ENCODE data around the gene THOC1.

Gene THOC1

GRCh38 chr18:274313-274712 is 6.5 kb upstream of the THOC1 start:
- no peak overlapping the region for H3K4me3 ChIP-seq (ENCODE audit: low read depth, low read length)
- DNase-seq (ENCODE audit: low read depth): no peak
- TF ChIP-seq CTCF (IDR thresholded peaks at IDR 0.05; ENCODE audit: low read depth, low read length): no peak
- no peak for TF ChIP-seq MYC (IDR thresholded peaks at IDR 0.05; ENCODE audit: low read depth, low read length)
- no peak for TF ChIP-seq POLR2A (IDR thresholded peaks at IDR 0.05; ENCODE audit: extremely low read depth, insufficient read length)
- no peak for TF ChIP-seq MAX (IDR thresholded peaks at IDR 0.05; ENCODE audit: low read depth, low read length)

- no peak for DNase-seq (ENCODE audit: low read depth)
- H3K4me3 ChIP-seq (ENCODE audit: low read depth, low read length): no peak overlapping the region
Observed at GRCh38 chr18:273525-273924, 5.7 kb upstream of the THOC1 start.

GRCh38 chr18:272650-273049 is 4.8 kb upstream of the THOC1 start:
- DNase-seq (ENCODE audit: low read depth): no peak
- TF ChIP-seq CTCF (IDR thresholded peaks at IDR 0.05; ENCODE audit: low read depth, low read length): no peak
- H3K4me3 ChIP-seq (ENCODE audit: low read depth, low read length): no peak overlapping the region

More at GRCh38 chr18:273525-273924, 5.7 kb upstream of the THOC1 start:
- TF ChIP-seq CTCF (IDR thresholded peaks at IDR 0.05; ENCODE audit: low read depth, low read length): no peak
- TF ChIP-seq MAX (IDR thresholded peaks at IDR 0.05; ENCODE audit: low read depth, low read length): no peak
- TF ChIP-seq MYC (IDR thresholded peaks at IDR 0.05; ENCODE audit: low read depth, low read length): no peak
- no peak for TF ChIP-seq POLR2A (IDR thresholded peaks at IDR 0.05; ENCODE audit: extremely low read depth, insufficient read length)

GRCh38 chr18:269480-270095 is 1.7 kb upstream of the THOC1 start:
- no peak for TF ChIP-seq MAX (IDR thresholded peaks at IDR 0.05; ENCODE audit: low read depth, low read length)
- no peak overlapping the region for H3K4me3 ChIP-seq (ENCODE audit: low read depth, low read length)
- peak; percentile 39 for DNase-seq (ENCODE audit: low read depth)

- no peak for DNase-seq (ENCODE audit: low read depth)
- peak overlapping the region; percentile 97 for H3K4me3 ChIP-seq (ENCODE audit: low read depth, low read length)
- TF ChIP-seq CTCF (IDR thresholded peaks at IDR 0.05; ENCODE audit: low read depth, low read length) (no peak), MYC (IDR thresholded peaks at IDR 0.05; ENCODE audit: low read depth, low read length) (no peak), MAX (IDR thresholded peaks at IDR 0.05; ENCODE audit: low read depth, low read length) (no peak), POLR2A (IDR thresholded peaks at IDR 0.05; ENCODE audit: extremely low read depth, insufficient read length) (no peak)
Observed at GRCh38 chr18:267380-267687, 513 bp downstream of the THOC1 start.

- no peak overlapping the region for H3K4me3 ChIP-seq (ENCODE audit: low read depth, low read length)
- no peak for DNase-seq (ENCODE audit: low read depth)
- TF ChIP-seq CTCF (IDR thresholded peaks at IDR 0.05; ENCODE audit: low read depth, low read length): no peak
- TF ChIP-seq MYC (IDR thresholded peaks at IDR 0.05; ENCODE audit: low read depth, low read length): no peak
- TF ChIP-seq POLR2A (IDR thresholded peaks at IDR 0.05; ENCODE audit: extremely low read depth, insufficient read length): no peak
- no peak for TF ChIP-seq MAX (IDR thresholded peaks at IDR 0.05; ENCODE audit: low read depth, low read length)
Observed at GRCh38 chr18:261398-262073, 6.3 kb downstream of the THOC1 start.

All from NB4 (cell line).